ENCODE results near the gene TBX2.

DNA sequence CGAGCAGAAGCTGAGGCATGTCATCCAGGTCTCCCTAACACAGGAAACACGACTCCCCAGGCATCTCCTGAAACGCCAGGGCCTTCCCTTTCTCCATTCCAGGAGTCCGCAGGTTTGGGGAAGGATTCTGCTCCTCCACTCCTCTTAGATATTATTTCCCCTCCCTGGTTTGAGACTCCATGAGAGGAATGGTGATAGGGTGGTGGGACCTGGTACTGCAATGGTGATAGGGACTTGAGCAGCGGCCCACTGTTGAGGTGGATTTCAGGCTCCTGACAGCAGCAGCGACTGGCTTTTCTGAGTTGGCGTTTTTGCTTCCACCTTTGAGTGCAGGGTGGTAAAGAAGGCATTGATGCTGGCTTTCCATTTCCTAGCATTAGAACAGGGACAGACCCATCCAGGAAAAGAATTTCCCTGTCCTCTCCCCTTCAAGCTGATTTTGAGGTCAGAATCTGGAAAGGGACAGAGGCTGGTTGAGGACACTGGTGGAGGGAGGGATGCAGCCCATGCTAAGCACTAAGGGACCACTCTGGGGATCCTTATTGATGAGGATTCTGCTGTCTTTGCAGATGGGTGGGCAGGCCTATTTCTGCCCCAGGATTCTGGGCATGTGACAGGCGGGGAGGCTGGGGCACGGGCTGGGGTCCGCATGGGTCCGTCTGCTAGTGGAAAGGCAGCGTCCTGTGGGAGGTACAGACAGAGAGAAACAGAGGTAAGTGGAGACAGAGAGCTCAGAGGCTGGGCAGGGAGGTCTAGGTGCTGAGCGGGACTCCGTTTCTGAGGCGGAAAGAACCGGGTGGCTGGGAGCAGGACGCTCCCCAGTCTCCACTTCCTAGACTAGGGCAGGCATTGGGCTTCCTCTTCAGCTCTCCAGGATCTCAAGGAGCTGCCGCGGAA lies 51.2 kb downstream of the TBX2 start:
- TF ChIP-seq POLR2AphosphoS5 (IDR thresholded peaks at IDR 0.05; ENCODE audit: low read depth, low read length): no peak
- no peak for TF ChIP-seq POLR2A (IDR thresholded peaks at IDR 0.05; ENCODE audit: low read depth, low read length)
- TF ChIP-seq SPI1 (IDR thresholded peaks at IDR 0.05; ENCODE audit: low read depth, low read length): no peak
- TF ChIP-seq POU2F2 (IDR thresholded peaks at IDR 0.05; ENCODE audit: low read depth, low read length): no peak
